Fibroblast of lung (primary cell): ENCODE measurements around the gene SPAG5. TPM values are rescaled to one million over a fixed set of nuclear protein-coding genes. Genes with fewer than 3 reads are reported as not detected.

Experiments used
- DNase-seq, 2 donors: peaks; one replicate each; pipeline versions ENCODE4 v3.0.0 to v3.0.0-alpha.2; 2010; ENCODE audit warnings: low read depth in 2 of 2
- H2AFZ ChIP-seq: 2 replicates; pipeline ENCODE4 v1.5.1; 2012; ENCODE audit warnings: low read length, control low read depth, inconsistent platforms
- H3K27ac ChIP-seq: 2 replicates; pipeline ENCODE4 v1.5.1; 2011; ENCODE audit warnings: low read length, control low read depth; ENCODE audit not compliant: insufficient read depth
- H3K27me3 ChIP-seq: 2 replicates; pipeline ENCODE4 v1.5.1; 2011; ENCODE audit warnings: mild to moderate bottlenecking, low read length; ENCODE audit not compliant: control insufficient read depth, insufficient read depth
- H3K36me3 ChIP-seq: 2 replicates; pipeline ENCODE4 v1.5.1; 2011; ENCODE audit warnings: low read length; ENCODE audit not compliant: control insufficient read depth, insufficient read depth
- H3K4me1 ChIP-seq: 2 replicates; pipeline ENCODE4 v1.5.1; 2011; ENCODE audit warnings: low read length; ENCODE audit not compliant: control insufficient read depth, insufficient read depth; ENCODE audit errors: extremely low read depth
- H3K4me2 ChIP-seq: 2 replicates; pipeline ENCODE4 v1.5.1; 2011; ENCODE audit warnings: low read length, control low read depth; ENCODE audit not compliant: insufficient read depth; ENCODE audit errors: extremely low read depth
- H3K4me3 ChIP-seq, 4 experiments: fragments of 200-600 bp in 1 of 4; sonication (generic) in 1 of 4; replicated peaks in 1 of 4; 2 replicates each; pipeline ENCODE4 v1.5.1; 2011 to 2016; ENCODE audit warnings: low read length in 4 of 4, low read depth in 3 of 4, mild to moderate bottlenecking in 3 of 4, control low read depth in 2 of 4, inconsistent platforms in 1 of 4, mixed read lengths in 1 of 4; ENCODE audit not compliant: insufficient read depth in 1 of 4; ENCODE audit errors: control extremely low read depth in 1 of 4
- H3K79me2 ChIP-seq: 2 replicates; pipeline ENCODE4 v1.5.1; 2012; ENCODE audit warnings: mild to moderate bottlenecking, low read length, inconsistent platforms; ENCODE audit not compliant: control insufficient read depth, insufficient read depth
- H3K9ac ChIP-seq: 2 replicates; pipeline ENCODE4 v1.5.1; 2011; ENCODE audit warnings: mild to moderate bottlenecking, low read length, control low read depth; ENCODE audit not compliant: insufficient read depth
- H3K9me3 ChIP-seq: 2 replicates; pipeline ENCODE4 v1.5.1; 2012; ENCODE audit warnings: low read depth, low read length; ENCODE audit not compliant: control insufficient read depth, insufficient read depth
- H4K20me1 ChIP-seq: 2 replicates; pipeline ENCODE4 v1.5.1; 2011; ENCODE audit warnings: low read length; ENCODE audit not compliant: control insufficient read depth, insufficient read depth; ENCODE audit errors: extremely low read depth
- EZH2 ChIP-seq: IDR thresholded peaks from 2 replicates; pipeline ENCODE4 v1.5.1; 2012; ENCODE audit warnings: low read length, control low read depth, mild to moderate bottlenecking; ENCODE audit errors: missing control alignments
- polyA plus RNA-seq, 2 donors: library from polyadenylated mRNA; depleted of rRNA in 1 of 2; stranded (reverse) in 1 of 2; unstranded in 1 of 2; fragments of >200 nt; gene quantifications; 2 replicates each; pipeline ENCODE4 v1.2.1, GENCODE V29; 2011 to 2012; ENCODE audit warnings: missing spikeins in 1 of 2
- total RNA-seq: library from RNA; depleted of rRNA; stranded (reverse); fragments of >200 nt; gene quantifications from 2 replicates; pipeline ENCODE4 v1.2.1, GENCODE V29; 2014
- TF ChIP-seq, protein P1 (sequence below), 2 donors: IDR thresholded peaks in 1 of 2; conservative IDR thresholded peaks in 1 of 2; 1 replicate in 1 of 2; 2 replicates in 1 of 2; pipeline ENCODE4 v1.5.1; 2011 to 2012; ENCODE audit warnings: low read length in 2 of 2, control low read depth in 1 of 2, inconsistent platforms in 1 of 2, low read depth in 1 of 2, mild to moderate bottlenecking in 1 of 2

The SPAG5 gene
- total and polyA plus RNA-seq, 2 donors (not counting 1 experiment from before 2014, with no cell fraction given): 12.0 to 13.7 TPM

- DNase-seq: no peak
- H3K4me2 ChIP-seq: no peak overlapping the region
- no peaks in the 10 kb centered on the region for H3K9me3 ChIP-seq
- H3K27ac ChIP-seq: no peak overlapping the region
- H3K27me3 ChIP-seq: no peaks in the 10 kb centered on the region
- H2AFZ ChIP-seq: no peak overlapping the region
- no peak overlapping the region for H3K4me3 ChIP-seq
- H3K36me3 ChIP-seq: peaks cover 16% of the 10 kb centered on the region
- H3K4me1 ChIP-seq: peaks cover 3% of the 10 kb centered on the region
- TF ChIP-seq, protein P1, sequence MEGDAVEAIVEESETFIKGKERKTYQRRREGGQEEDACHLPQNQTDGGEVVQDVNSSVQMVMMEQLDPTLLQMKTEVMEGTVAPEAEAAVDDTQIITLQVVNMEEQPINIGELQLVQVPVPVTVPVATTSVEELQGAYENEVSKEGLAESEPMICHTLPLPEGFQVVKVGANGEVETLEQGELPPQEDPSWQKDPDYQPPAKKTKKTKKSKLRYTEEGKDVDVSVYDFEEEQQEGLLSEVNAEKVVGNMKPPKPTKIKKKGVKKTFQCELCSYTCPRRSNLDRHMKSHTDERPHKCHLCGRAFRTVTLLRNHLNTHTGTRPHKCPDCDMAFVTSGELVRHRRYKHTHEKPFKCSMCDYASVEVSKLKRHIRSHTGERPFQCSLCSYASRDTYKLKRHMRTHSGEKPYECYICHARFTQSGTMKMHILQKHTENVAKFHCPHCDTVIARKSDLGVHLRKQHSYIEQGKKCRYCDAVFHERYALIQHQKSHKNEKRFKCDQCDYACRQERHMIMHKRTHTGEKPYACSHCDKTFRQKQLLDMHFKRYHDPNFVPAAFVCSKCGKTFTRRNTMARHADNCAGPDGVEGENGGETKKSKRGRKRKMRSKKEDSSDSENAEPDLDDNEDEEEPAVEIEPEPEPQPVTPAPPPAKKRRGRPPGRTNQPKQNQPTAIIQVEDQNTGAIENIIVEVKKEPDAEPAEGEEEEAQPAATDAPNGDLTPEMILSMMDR (conservative IDR thresholded peaks at IDR 0.05 in 1 of 2, IDR thresholded peaks at IDR 0.05 in 1 of 2; ENCODE audit: low read depth in 1 of 2, low read length in 2 of 2): no peak
- TF ChIP-seq EZH2: no peak
- H3K9ac ChIP-seq: no peak overlapping the region
- H3K79me2 ChIP-seq: no peaks in the 10 kb centered on the region
- no peaks in the 10 kb centered on the region for H4K20me1 ChIP-seq
These were observed 48.0 kb downstream of the SPAG5 start for GRCh38 chr17:28550858-28551257.

GRCh38 chr17:28549236-28550132 is 49.3 kb downstream of the SPAG5 start:
- Histone ChIP-seq H3K79me2 (no peaks in the 10 kb centered on the region), H2AFZ (no peak overlapping the region), H3K27ac (no peak overlapping the region), H3K4me2 (no peak overlapping the region), H4K20me1 (no peaks in the 10 kb centered on the region), H3K4me1 (peaks cover 3% of the 10 kb centered on the region), H3K9ac (no peak overlapping the region), H3K4me3 (no peak overlapping the region), H3K36me3 (peaks cover 12% of the 10 kb centered on the region), H3K9me3 (no peaks in the 10 kb centered on the region), H3K27me3 (no peaks in the 10 kb centered on the region)
- no peak for DNase-seq
- TF ChIP-seq EZH2: no peak
- TF ChIP-seq, protein P1 (conservative IDR thresholded peaks at IDR 0.05 in 1 of 2, IDR thresholded peaks at IDR 0.05 in 1 of 2; ENCODE audit: low read depth in 1 of 2, low read length in 2 of 2): no peak

GRCh38 chr17:28548417-28549130 is 50.3 kb downstream of the SPAG5 start:
- Histone ChIP-seq H3K9ac (no peak overlapping the region), H4K20me1 (no peaks in the 10 kb centered on the region), H3K27ac (no peak overlapping the region), H3K9me3 (no peaks in the 10 kb centered on the region), H3K4me2 (no peak overlapping the region), H3K4me1 (peaks cover 3% of the 10 kb centered on the region), H3K36me3 (peaks cover 4% of the 10 kb centered on the region), H2AFZ (no peak overlapping the region), H3K27me3 (no peaks in the 10 kb centered on the region), H3K4me3 (no peak overlapping the region), H3K79me2 (no peaks in the 10 kb centered on the region)
- DNase-seq: no peak
- no peak for TF ChIP-seq EZH2
- TF ChIP-seq, protein P1 (conservative IDR thresholded peaks at IDR 0.05 in 1 of 2, IDR thresholded peaks at IDR 0.05 in 1 of 2; ENCODE audit: low read depth in 1 of 2, low read length in 2 of 2): no peak
